MCF 10A (cell line): ENCODE data around the gene SYNPO. TPM values are rescaled to one million over a fixed set of nuclear protein-coding genes. Genes with fewer than 3 reads are reported as not detected.

Experiments
- BruUV-seq: library from RNA; stranded (reverse); fragments of 400-500 nt; replicated peaks from 2 replicates; lab custom pipeline; 2021; lab: Mats Ljungman, UMichigan
- CTCF ChIA-PET: fragments of 300-600 bp; sonication (Branson Sonifier 250); formaldehyde crosslinking; extraction: SDS; loops from one replicate; lab custom pipeline; 2021; ENCODE audit warnings: antibody characterized with exemption, inconsistent platforms; lab: Yijun Ruan, JAX
- POLR2A ChIA-PET: fragments of 300-600, 350-650 bp; sonication (Branson Sonifier 250); formaldehyde crosslinking; extraction: SDS; loops from one replicate; lab custom pipeline; 2020; ENCODE audit warnings: antibody characterized with exemption, inconsistent platforms; lab: Yijun Ruan, JAX
- DNase-seq: peaks from one replicate; pipeline ENCODE4 v3.0.0-alpha.2; 2018; ENCODE audit not compliant: unreplicated experiment
- H3K27ac Mint-ChIP-seq: one replicate; pipeline ENCODE4 v1.8.0; 2022; ENCODE audit warnings: mild to moderate bottlenecking, low read depth, mixed read lengths; ENCODE audit not compliant: unreplicated experiment
- H3K27me3 Mint-ChIP-seq: one replicate; pipeline ENCODE4 v1.8.0; 2022; ENCODE audit warnings: mixed read lengths; ENCODE audit not compliant: insufficient read depth, unreplicated experiment
- H3K36me3 Mint-ChIP-seq: one replicate; pipeline ENCODE4 v1.8.0; 2022; ENCODE audit warnings: mild to moderate bottlenecking, moderate library complexity, mixed read lengths; ENCODE audit not compliant: insufficient read depth, unreplicated experiment
- H3K4me1 Mint-ChIP-seq: one replicate; pipeline ENCODE4 v1.8.0; 2022; ENCODE audit warnings: mixed read lengths; ENCODE audit not compliant: insufficient read depth, unreplicated experiment
- H3K4me3 Mint-ChIP-seq: one replicate; pipeline ENCODE4 v1.8.0; 2022; ENCODE audit warnings: mild to moderate bottlenecking, moderate library complexity, mixed read lengths; ENCODE audit not compliant: unreplicated experiment
- H3K9me3 Mint-ChIP-seq: one replicate; pipeline ENCODE4 v1.8.0; 2022; ENCODE audit warnings: mixed read lengths; ENCODE audit not compliant: unreplicated experiment
- intact Hi-C: fragments of 100-400 bp; cut with micrococcal nuclease; formaldehyde crosslinking; loops from 2 replicates; pipeline ENCODE4 v1.14.1; 2022
- total RNA-seq: library from RNA; stranded (reverse); gene quantifications from 2 replicates; pipeline ENCODE4 v1.2.3, GENCODE V29; 2022
- TF ChIP-seq, protein P1 (sequence below): fragments of 200-600 bp; IDR thresholded peaks from one replicate; pipeline ENCODE4 v1.8.0; 2022; ENCODE audit warnings: antibody characterized with exemption, mild to moderate bottlenecking; ENCODE audit not compliant: unreplicated experiment

SYNPO gene
- total RNA-seq, 1 experiment from 2014 or later: 6.3 TPM

DNA sequence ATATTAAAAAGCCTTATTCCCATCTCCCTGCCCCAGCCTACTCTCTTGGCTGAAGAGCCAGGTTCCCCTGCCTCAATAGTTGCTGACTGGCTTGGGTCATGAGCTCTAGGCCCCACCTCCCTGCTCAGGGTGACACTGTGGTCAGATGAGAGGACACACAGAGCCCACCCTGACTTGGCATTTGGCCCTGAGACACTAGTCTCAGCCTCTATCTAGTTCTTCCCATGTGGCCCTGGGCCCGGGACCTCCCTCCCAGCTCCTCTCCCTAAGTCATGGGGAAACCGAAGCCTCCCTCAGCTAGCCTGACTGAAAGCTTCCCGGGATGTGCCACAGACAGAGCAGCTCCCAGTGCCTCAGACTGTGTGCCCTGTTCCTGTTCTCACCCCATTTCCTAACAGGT, 14.8 kb downstream of the SYNPO start:
- intact Hi-C loops: no loop called here
- no peak for DNase-seq
- ChIA-PET CTCF (interaction anchor here (0.6 to 13.6 kb wide), 23 partner anchors 12 to 1092 kb away, joined by 3 to 429 read pairs (median 4); partner anchors contain the start of genes SMIM3 and SYNPO), POLR2A (interaction anchor here (2.8 to 3.5 kb wide), 3 partner anchors 12 to 94 kb away, joined by 15 to 21 read pairs (median 20); partner anchors contain the start of gene SYNPO)
- Mint-ChIP-seq H3K36me3 (peaks cover 14% of the 10 kb centered on the region), H3K27me3 (no peaks in the 10 kb centered on the region), H3K4me3 (no peak overlapping the region), H3K27ac (no peak overlapping the region), H3K9me3 (no peaks in the 10 kb centered on the region), H3K4me1 (peaks cover 18% of the 10 kb centered on the region)
- TF ChIP-seq, protein P1, sequence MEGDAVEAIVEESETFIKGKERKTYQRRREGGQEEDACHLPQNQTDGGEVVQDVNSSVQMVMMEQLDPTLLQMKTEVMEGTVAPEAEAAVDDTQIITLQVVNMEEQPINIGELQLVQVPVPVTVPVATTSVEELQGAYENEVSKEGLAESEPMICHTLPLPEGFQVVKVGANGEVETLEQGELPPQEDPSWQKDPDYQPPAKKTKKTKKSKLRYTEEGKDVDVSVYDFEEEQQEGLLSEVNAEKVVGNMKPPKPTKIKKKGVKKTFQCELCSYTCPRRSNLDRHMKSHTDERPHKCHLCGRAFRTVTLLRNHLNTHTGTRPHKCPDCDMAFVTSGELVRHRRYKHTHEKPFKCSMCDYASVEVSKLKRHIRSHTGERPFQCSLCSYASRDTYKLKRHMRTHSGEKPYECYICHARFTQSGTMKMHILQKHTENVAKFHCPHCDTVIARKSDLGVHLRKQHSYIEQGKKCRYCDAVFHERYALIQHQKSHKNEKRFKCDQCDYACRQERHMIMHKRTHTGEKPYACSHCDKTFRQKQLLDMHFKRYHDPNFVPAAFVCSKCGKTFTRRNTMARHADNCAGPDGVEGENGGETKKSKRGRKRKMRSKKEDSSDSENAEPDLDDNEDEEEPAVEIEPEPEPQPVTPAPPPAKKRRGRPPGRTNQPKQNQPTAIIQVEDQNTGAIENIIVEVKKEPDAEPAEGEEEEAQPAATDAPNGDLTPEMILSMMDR: no peak
- BruUV-seq: no TSS peak

DNA sequence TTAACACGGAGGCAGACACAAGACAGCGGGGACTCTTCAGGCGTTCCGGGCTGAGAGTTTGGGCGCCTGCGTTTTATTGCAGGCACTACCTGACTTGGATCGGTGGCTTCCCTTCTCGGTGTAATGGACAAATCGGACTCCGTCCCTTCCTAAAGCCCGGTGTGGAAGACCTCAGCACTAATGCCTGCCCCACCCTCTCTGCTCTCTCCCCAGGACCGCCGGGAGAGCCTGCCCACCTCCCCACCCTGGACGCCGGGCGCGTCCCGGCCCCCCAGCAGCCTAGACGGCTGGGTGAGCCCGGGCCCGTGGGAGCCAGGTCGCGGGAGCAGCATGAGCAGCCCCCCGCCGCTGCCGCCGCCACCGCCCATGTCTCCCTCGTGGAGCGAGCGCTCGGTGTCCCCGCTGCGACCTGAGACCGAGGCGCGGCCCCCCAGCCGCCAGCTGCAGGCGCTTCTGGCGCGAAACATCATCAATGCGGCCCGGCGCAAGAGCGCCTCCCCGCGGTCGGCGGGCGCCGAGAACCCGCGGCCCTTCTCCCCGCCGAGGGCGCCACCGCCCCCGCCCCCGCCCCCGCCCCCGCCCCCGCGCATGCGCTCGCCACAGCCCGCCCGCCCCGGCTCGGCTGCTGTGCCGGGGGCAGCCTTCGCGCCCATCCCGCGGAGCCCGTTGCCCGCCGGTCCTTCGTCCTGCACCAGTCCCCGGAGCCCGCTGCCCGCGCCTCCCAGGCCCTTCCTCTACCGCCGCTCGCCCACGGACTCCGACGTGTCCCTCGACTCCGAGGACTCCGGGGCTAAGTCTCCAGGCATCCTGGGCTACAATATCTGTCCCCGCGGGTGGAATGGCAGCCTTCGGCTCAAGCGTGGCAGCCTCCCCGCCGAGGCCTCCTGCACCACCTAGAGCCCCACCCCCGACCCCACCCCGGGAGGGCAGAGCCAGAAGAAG, 16.0 kb downstream of the SYNPO start:
- ChIA-PET POLR2A (interaction anchor here (0.6 to 3.5 kb wide), 7 partner anchors 14 to 117 kb away, joined by 3 to 20 read pairs (median 3); no protein-coding TSS in a partner anchor), CTCF (interaction anchor here (0.5 to 13.6 kb wide), 31 partner anchors 9 to 940 kb away, joined by 3 to 429 read pairs (median 4); partner anchors contain the start of genes RBM22, SMIM3 and SYNPO)
- Mint-ChIP-seq H3K36me3 (peaks cover 1% of the 10 kb centered on the region), H3K9me3 (no peaks in the 10 kb centered on the region), H3K4me3 (peak overlapping the region; percentile 71), H3K27ac (no peak overlapping the region), H3K27me3 (peaks cover 11% of the 10 kb centered on the region), H3K4me1 (peaks cover 14% of the 10 kb centered on the region)
- TF ChIP-seq, protein P1: peak; percentile 99
- intact Hi-C loops: loop anchor here (1.0 kb wide), 3 partner anchors 95 to 198 kb away; no protein-coding TSS in a partner anchor
- peak; percentile 58 for DNase-seq
- BruUV-seq: no TSS peak

DNA sequence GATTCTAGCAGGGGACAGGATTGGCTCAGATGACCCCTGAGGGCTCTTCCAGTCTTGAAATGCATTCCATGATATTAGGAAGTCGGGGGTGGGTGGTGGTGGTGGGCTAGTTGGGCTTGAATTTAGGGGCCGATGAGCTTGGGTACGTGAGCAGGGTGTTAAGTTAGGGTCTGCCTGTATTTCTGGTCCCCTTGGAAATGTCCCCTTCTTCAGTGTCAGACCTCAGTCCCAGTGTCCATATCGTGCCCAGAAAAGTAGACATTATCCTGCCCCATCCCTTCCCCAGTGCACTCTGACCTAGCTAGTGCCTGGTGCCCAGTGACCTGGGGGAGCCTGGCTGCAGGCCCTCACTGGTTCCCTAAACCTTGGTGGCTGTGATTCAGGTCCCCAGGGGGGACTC, 17.7 kb downstream of the SYNPO start:
- H3K4me1 Mint-ChIP-seq: peaks cover under 1% of the 10 kb centered on the region
- ChIA-PET POLR2A (interaction anchor here (0.8 to 3.5 kb wide), 5 partner anchors 9 to 209 kb away, joined by 3 to 20 read pairs (median 4); no protein-coding TSS in a partner anchor), CTCF (interaction anchor here (0.6 to 13.6 kb wide), 24 partner anchors 9 to 507 kb away, joined by 3 to 429 read pairs (median 4); partner anchors contain the start of genes IRGM, RBM22 and SMIM3)
- intact Hi-C loops: no loop called here
- H3K9me3 Mint-ChIP-seq: no peaks in the 10 kb centered on the region
- no peak overlapping the region for H3K4me3 Mint-ChIP-seq
- no peak overlapping the region for H3K27ac Mint-ChIP-seq
- TF ChIP-seq, protein P1: no peak
- no peak for DNase-seq
- peaks cover 18% of the 10 kb centered on the region for H3K27me3 Mint-ChIP-seq
- BruUV-seq: no TSS peak
- no peaks in the 10 kb centered on the region for H3K36me3 Mint-ChIP-seq
